Smooth muscle cell (in vitro differentiated cells): ENCODE results near the gene FABP1. TPM values are rescaled to one million over a fixed set of nuclear protein-coding genes. Genes with fewer than 3 reads are reported as not detected.

Experiments
- DNase-seq: peaks from one replicate; lab custom pipeline; 2025; ENCODE audit not compliant: unreplicated experiment; lab: John Stamatoyannopoulos, UW
- H2AFZ ChIP-seq: fragments of 200-600 bp; sonication (generic); 2 replicates; pipeline ENCODE4 v1.6.0; 2016; ENCODE audit warnings: antibody characterized with exemption, low read depth, mild to moderate bottlenecking
- H3F3A ChIP-seq: fragments of 200-600 bp; sonication (generic); 2 replicates; pipeline ENCODE4 v1.6.0; 2017; ENCODE audit warnings: antibody characterized with exemption, low read depth
- H3K27ac ChIP-seq: fragments of 200-600 bp; sonication (generic); 2 replicates; pipeline ENCODE4 v1.5.1; 2016; ENCODE audit warnings: low read depth, mild to moderate bottlenecking
- H3K27me3 ChIP-seq: fragments of 200-600 bp; sonication (generic); 2 replicates; pipeline ENCODE4 v1.6.1; 2016; ENCODE audit warnings: low read depth, mild to moderate bottlenecking
- H3K36me3 ChIP-seq: fragments of 200-600 bp; sonication (generic); 2 replicates; pipeline ENCODE4 v1.5.1; 2016; ENCODE audit warnings: low read depth
- H3K4me1 ChIP-seq: fragments of 200-600 bp; sonication (generic); 2 replicates; pipeline ENCODE4 v1.5.1; 2016; ENCODE audit warnings: low read depth
- H3K4me2 ChIP-seq: fragments of 200-600 bp; sonication (generic); 2 replicates; pipeline ENCODE4 v1.6.0; 2016; ENCODE audit warnings: mild to moderate bottlenecking
- H3K4me3 ChIP-seq: fragments of 200-600 bp; sonication (generic); 2 replicates; pipeline ENCODE4 v1.5.1; 2016; ENCODE audit warnings: mild to moderate bottlenecking
- H3K79me2 ChIP-seq: fragments of 200-600 bp; sonication (generic); 2 replicates; pipeline ENCODE4 v1.6.0; 2016; ENCODE audit warnings: low read depth, mild to moderate bottlenecking
- H3K9ac ChIP-seq: fragments of 200-600 bp; sonication (generic); 2 replicates; pipeline ENCODE4 v1.6.0; 2016; ENCODE audit warnings: low read depth
- H3K9me3 ChIP-seq: fragments of 200-600 bp; sonication (generic); replicated peaks from 2 replicates; pipeline ENCODE4 v1.5.1; 2016; ENCODE audit warnings: low read depth
- H4K20me1 ChIP-seq: fragments of 200-600 bp; sonication (generic); 2 replicates; pipeline ENCODE4 v1.6.0; 2016; ENCODE audit warnings: low read depth
- CTCF ChIP-seq: fragments of 200-600 bp; sonication (generic); IDR thresholded peaks from 2 replicates; pipeline ENCODE4 v1.5.1; 2017; ENCODE audit warnings: borderline replicate concordance, mild to moderate bottlenecking, antibody characterized with exemption; ENCODE audit not compliant: insufficient read depth, poor library complexity, severe bottlenecking
- WGBS: methylation state at CpG from one replicate; pipeline ENCODE4 v1.1.7; 2016; ENCODE audit warnings: low lambda C conversion rate; 5-methylcytosine and 5-hydroxymethylcytosine counted together
- polyA plus RNA-seq: library from polyadenylated mRNA; unstranded; fragments of >200 nt; fragmentation: Nextera tagmentation; extraction: Ambion mirVana; gene quantifications from 2 replicates; pipeline ENCODE4 v1.2.1, GENCODE V29; 2016
- total RNA-seq: library from RNA; depleted of rRNA; stranded (reverse); fragments of >200 nt; gene quantifications from 2 replicates; pipeline ENCODE4 v1.2.3, GENCODE V29; 2014

FABP1 gene
- total and polyA plus RNA-seq, 2 experiments from 2014 or later: 0.42 TPM; not detected in 1

GRCh38 chr2:88147145-88147544, 19.3 kb upstream of the FABP1 start:
- no peak for DNase-seq
- H3K4me1 ChIP-seq: no peaks in the 10 kb centered on the region
- 89% methylated on average over 2 of the region's 2 CpGs for WGBS
- no peaks in the 10 kb centered on the region for H3K36me3 ChIP-seq
- H3F3A ChIP-seq: no peaks in the 10 kb centered on the region
- no peaks in the 10 kb centered on the region for H3K9me3 ChIP-seq
- no peak overlapping the region for H2AFZ ChIP-seq
- no peaks in the 10 kb centered on the region for H3K79me2 ChIP-seq
- H3K4me2 ChIP-seq: no peak overlapping the region
- H4K20me1 ChIP-seq: no peaks in the 10 kb centered on the region
- no peak overlapping the region for H3K27ac ChIP-seq
- H3K9ac ChIP-seq: no peak overlapping the region
- H3K4me3 ChIP-seq: no peak overlapping the region
- no peak for TF ChIP-seq CTCF
- no peaks in the 10 kb centered on the region for H3K27me3 ChIP-seq

GRCh38 chr2:88146590-88146989, 18.7 kb upstream of the FABP1 start:
- H3K9ac ChIP-seq: no peak overlapping the region
- no peaks in the 10 kb centered on the region for H3K36me3 ChIP-seq
- no peak for DNase-seq
- no peaks in the 10 kb centered on the region for H3K4me1 ChIP-seq
- no peaks in the 10 kb centered on the region for H3K79me2 ChIP-seq
- H4K20me1 ChIP-seq: no peaks in the 10 kb centered on the region
- H3K4me3 ChIP-seq: no peak overlapping the region
- no peaks in the 10 kb centered on the region for H3F3A ChIP-seq
- no peak overlapping the region for H3K27ac ChIP-seq
- H3K4me2 ChIP-seq: no peak overlapping the region
- no peak overlapping the region for H2AFZ ChIP-seq
- H3K9me3 ChIP-seq: no peaks in the 10 kb centered on the region
- no peaks in the 10 kb centered on the region for H3K27me3 ChIP-seq
- no peak for TF ChIP-seq CTCF

DNA sequence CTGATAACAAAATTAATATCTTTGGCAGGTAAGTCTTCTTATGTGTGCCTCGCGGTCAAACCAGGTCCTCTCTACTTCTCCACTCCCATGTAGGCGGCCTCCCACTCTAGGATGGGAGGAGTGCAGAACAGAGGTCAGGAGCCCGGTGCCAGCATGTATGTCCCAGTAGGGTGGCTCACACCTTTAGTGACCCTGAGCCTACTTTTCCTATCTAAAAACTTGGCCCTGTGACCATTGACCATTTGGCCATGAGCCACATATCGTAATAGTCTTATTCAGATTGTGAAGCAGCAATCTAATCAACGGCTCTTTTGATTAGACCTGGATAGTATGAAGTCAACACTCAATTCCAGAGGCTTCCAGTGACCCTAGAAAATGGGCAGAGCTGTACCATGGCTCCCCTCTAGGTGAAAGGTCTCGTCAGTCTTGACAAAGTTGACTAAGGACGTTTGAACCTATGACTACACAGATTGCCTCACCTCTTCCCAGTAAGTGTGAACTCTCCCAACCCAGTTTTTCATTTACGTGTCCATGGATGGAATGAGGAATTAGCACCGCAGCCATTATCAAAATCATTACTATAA, 17.1 kb upstream of the FABP1 start:
- Histone ChIP-seq H3K4me2 (no peak overlapping the region), H3K27ac (no peak overlapping the region), H3F3A (no peaks in the 10 kb centered on the region), H3K27me3 (no peaks in the 10 kb centered on the region), H3K36me3 (no peaks in the 10 kb centered on the region), H3K4me3 (no peak overlapping the region), H3K79me2 (no peaks in the 10 kb centered on the region), H4K20me1 (no peaks in the 10 kb centered on the region), H3K4me1 (no peaks in the 10 kb centered on the region), H3K9me3 (no peaks in the 10 kb centered on the region), H2AFZ (no peak overlapping the region), H3K9ac (no peak overlapping the region)
- 89% methylated on average over 10 of the region's 10 CpGs for WGBS
- no peak for TF ChIP-seq CTCF
- no peak for DNase-seq

DNA sequence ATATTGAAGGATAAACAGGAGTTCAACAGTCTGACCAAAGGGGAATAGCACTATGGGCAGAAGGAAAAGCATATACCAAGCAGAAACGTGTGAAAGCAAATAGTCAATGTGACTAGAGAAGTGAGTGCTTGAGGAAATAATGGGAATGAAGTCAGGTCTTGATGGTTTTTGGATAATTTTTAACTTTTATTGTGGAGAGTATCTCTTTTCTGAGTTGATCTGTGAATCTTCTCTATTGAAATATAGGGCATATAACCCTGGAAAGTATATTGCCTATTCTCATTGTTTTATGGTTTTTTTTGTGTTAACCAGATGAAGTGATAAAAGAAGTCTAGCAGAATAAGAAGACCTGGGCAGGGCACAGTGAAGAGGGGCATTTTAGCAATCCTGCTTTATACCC, 16.4 kb upstream of the FABP1 start:
- no peak for DNase-seq
- no peaks in the 10 kb centered on the region for H4K20me1 ChIP-seq
- no peaks in the 10 kb centered on the region for H3K79me2 ChIP-seq
- no peak overlapping the region for H3K27ac ChIP-seq
- H3K4me2 ChIP-seq: no peak overlapping the region
- H2AFZ ChIP-seq: no peak overlapping the region
- no peaks in the 10 kb centered on the region for H3K9me3 ChIP-seq
- WGBS: 67% methylated on average over 1 of the region's 1 CpG
- H3K4me1 ChIP-seq: no peaks in the 10 kb centered on the region
- H3K36me3 ChIP-seq: no peaks in the 10 kb centered on the region
- no peak overlapping the region for H3K4me3 ChIP-seq
- no peak overlapping the region for H3K9ac ChIP-seq
- H3F3A ChIP-seq: no peaks in the 10 kb centered on the region
- no peaks in the 10 kb centered on the region for H3K27me3 ChIP-seq
- TF ChIP-seq CTCF: no peak
